GM23248 (cell line): Measurements from ENCODE around the gene AIPL1.

ENCODE experiments used
- EZH2 ChIP-seq: fragments of 200-600 bp; sonication (generic); IDR thresholded peaks from 2 replicates; pipeline ENCODE4 v1.6.1; 2018; ENCODE audit warnings: antibody characterized with exemption, mild to moderate bottlenecking; ENCODE audit not compliant: insufficient read depth, poor library complexity, severe bottlenecking
- EZH2phosphoT487 ChIP-seq: fragments of 200-600 bp; sonication (generic); IDR thresholded peaks from 2 replicates; pipeline ENCODE4 v1.6.1; 2018; ENCODE audit warnings: antibody characterized with exemption, moderate library complexity, mild to moderate bottlenecking, low read depth; ENCODE audit not compliant: insufficient read depth

GRCh38 chr17:6446516-6447100 lies 11.7 kb upstream of the AIPL1 start:
- no peak for TF ChIP-seq EZH2phosphoT487
- no peak for TF ChIP-seq EZH2
